GM12874 (cell line): ENCODE measurements around the gene MON2.

Source experiments
- CTCF ChIP-seq: IDR thresholded peaks from 2 replicates; pipeline ENCODE4 v1.5.1; 2011; ENCODE audit warnings: low read depth, mild to moderate bottlenecking, control low read depth, low read length, moderate library complexity; ENCODE audit not compliant: insufficient read depth

MON2 gene

GRCh38 chr12:62525271-62525670 lies 58.6 kb downstream of the MON2 start:
- TF ChIP-seq CTCF: no peak

- no peak for TF ChIP-seq CTCF
Observed at GRCh38 chr12:62530596-62530995, 64.0 kb downstream of the MON2 start.

GRCh38 chr12:62532333-62532732 lies 65.7 kb downstream of the MON2 start:
- TF ChIP-seq CTCF: no peak

- TF ChIP-seq CTCF: no peak
Observed at GRCh38 chr12:62533087-62533754, 66.6 kb downstream of the MON2 start.

GRCh38 chr12:62533755-62534107 lies 67.1 kb downstream of the MON2 start:
- no peak for TF ChIP-seq CTCF

GRCh38 chr12:62536546-62536945 lies 69.9 kb downstream of the MON2 start:
- no peak for TF ChIP-seq CTCF

- no peak for TF ChIP-seq CTCF
Observed at GRCh38 chr12:62537551-62537950, 70.9 kb downstream of the MON2 start.

GRCh38 chr12:62540354-62540753 lies 73.7 kb downstream of the MON2 start:
- TF ChIP-seq CTCF: no peak
